ENCODE results near the gene GET4. TPM values are rescaled to one million over a fixed set of nuclear protein-coding genes. Genes with fewer than 3 reads are reported as not detected.

GET4 gene
- total RNA-seq, 1 experiment from 2014 or later, result 130 TPM

DNA sequence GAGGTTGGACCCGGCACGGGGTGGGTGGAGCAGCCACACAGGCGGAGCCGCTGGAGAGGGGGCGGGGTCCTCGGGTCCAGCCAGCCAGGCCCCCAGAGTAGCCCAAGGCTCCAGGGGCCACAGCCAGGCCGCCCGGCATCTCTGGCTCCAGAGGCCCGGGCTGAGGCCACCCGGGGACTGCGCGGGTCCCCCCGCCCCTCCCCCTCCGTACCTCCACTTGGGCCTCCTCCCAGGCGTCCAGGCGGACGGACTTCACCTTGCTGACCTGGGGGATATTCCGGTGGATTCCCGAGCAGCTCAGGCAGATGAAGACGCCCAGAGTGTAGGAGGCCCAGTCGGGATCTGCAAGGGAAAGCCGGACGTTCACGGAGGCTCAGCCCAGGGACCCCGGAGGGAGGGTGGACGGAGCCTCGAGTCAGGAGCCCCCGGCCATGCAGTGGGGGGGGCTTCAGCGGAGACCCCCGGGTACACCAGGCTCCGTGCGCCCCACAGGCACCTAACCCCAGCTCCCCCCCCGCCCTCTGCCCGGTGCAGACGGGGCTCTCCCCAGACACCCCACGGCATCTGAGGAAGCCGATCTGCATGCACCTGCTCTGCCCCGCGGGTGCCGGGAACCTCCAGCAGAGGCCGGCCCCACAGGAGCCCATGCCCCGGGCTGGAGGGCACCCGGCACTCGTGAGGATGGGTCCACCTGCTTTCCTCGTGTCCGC, 59.0 kb downstream of the GET4 start:
- ChIA-PET CTCF (no interaction called here), POLR2A (no interaction called here)
- Histone ChIP-seq H3K36me3 (ENCODE audit: control insufficient read depth, insufficient read depth, low read length) (peaks cover 1% of the 10 kb centered on the region), H3K9me3 (no peaks in the 10 kb centered on the region), H3K4me1 (no peaks in the 10 kb centered on the region), H3K27me3 (replicated peaks; ENCODE audit: control insufficient read depth, insufficient read depth, low read length) (no peaks in the 10 kb centered on the region), H3K4me3 (ENCODE audit: low read depth, low read length) (no peak overlapping the region)
- Mint-ChIP-seq H3K4me3 (ENCODE audit: unreplicated experiment) (no peak overlapping the region), H3K4me1 (ENCODE audit: low read depth, unreplicated experiment) (no peaks in the 10 kb centered on the region), H3K9me3 (ENCODE audit: unreplicated experiment) (no peaks in the 10 kb centered on the region), H3K36me3 (ENCODE audit: insufficient read depth, unreplicated experiment) (peaks cover 38% of the 10 kb centered on the region), H3K27ac (ENCODE audit: unreplicated experiment) (no peak overlapping the region), H3K27me3 (ENCODE audit: insufficient read depth, unreplicated experiment) (no peaks in the 10 kb centered on the region)
- BruUV-seq (replicated peaks), result no TSS peak
- DNase-seq, result no peak
- intact Hi-C loops (cut with micrococcal nuclease; ENCODE audit: unreplicated experiment), result no loop called here
- no peak for TF ChIP-seq CTCF (IDR thresholded peaks at IDR 0.05; ENCODE audit: insufficient read depth in 1 of 2, low read depth in 1 of 2, low read length in 1 of 2, severe bottlenecking in 1 of 2, unreplicated experiment in 1 of 2)

DNA sequence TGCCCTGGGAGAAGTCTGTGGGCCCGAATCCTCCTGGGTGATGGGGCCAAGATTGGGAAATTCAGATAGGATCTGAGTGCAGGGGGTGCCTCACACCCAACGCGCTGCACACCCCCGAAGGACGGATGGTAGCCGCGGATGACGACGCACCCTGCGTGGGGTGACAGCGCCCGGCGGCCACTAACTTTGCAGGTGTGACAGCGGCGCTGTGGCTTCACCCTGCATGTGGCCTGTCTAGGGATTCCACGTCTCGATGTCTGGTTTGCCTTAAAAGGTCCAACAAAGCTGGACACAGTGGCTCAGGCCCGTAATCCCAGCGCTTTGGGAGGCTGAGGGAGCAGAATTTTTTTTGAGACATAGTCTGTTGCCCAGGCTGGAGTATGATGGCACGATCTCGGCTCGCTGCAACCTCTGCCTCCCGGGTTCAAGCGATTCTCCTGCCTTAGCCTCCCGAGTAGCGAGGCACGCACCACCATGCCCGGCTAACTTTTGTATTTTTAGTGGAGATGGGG, 59.6 kb downstream of the GET4 start:
- Histone ChIP-seq H3K36me3 (ENCODE audit: control insufficient read depth, insufficient read depth, low read length) (peaks cover 1% of the 10 kb centered on the region), H3K4me3 (ENCODE audit: low read depth, low read length) (no peak overlapping the region), H3K9me3 (peaks cover 3% of the 10 kb centered on the region; the same call in 1 of the 2 replicates), H3K27me3 (replicated peaks; ENCODE audit: control insufficient read depth, insufficient read depth, low read length) (no peaks in the 10 kb centered on the region), H3K4me1 (no peaks in the 10 kb centered on the region)
- H3K36me3 Mint-ChIP-seq (ENCODE audit: insufficient read depth, unreplicated experiment), result peaks cover 38% of the 10 kb centered on the region
- ChIA-PET POLR2A (no interaction called here), CTCF (no interaction called here)
- intact Hi-C loops (cut with micrococcal nuclease; ENCODE audit: unreplicated experiment), result no loop called here
- no TSS peak for BruUV-seq (replicated peaks)
- H3K4me1 Mint-ChIP-seq (ENCODE audit: low read depth, unreplicated experiment), result no peaks in the 10 kb centered on the region
- no peak overlapping the region for H3K4me3 Mint-ChIP-seq (ENCODE audit: unreplicated experiment)
- no peak overlapping the region for H3K27ac Mint-ChIP-seq (ENCODE audit: unreplicated experiment)
- TF ChIP-seq CTCF (IDR thresholded peaks at IDR 0.05; ENCODE audit: insufficient read depth in 1 of 2, low read depth in 1 of 2, low read length in 1 of 2, severe bottlenecking in 1 of 2, unreplicated experiment in 1 of 2), result no peak
- no peaks in the 10 kb centered on the region for H3K27me3 Mint-ChIP-seq (ENCODE audit: insufficient read depth, unreplicated experiment)
- peaks cover 4% of the 10 kb centered on the region for H3K9me3 Mint-ChIP-seq (ENCODE audit: unreplicated experiment)
- DNase-seq, result no peak

DNA sequence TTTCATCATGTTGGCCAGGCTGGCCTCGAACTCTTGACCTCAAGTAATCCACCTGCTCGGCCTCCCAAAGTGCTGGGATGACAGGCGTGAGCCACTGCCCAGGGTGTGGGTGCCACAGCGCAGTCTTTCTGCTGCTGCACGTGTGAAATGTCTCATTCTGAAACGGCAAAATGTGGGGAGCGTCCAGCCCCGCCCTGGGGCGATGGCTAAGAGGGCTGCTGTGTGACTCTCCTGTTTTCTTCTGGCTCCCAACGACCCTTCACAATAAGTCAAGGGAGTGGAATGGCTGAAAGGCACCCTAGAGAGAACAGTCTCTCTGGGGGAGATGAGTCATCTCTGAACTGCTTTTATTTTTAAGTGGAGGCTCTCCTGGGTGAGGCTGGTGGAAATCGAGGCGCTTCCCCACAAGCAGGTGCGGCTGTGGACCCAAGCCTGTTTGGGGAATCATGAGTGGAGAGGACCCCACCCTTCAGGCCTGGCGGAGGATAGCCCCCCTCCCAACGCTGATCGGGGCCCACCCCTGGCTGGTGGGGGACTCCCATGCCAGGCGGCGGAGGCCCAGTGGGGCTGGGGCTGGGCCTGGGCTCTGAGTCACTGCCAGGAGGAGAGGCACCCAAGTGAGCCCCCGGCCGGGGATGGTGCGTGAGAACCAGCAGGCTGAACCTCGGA, 60.2 kb downstream of the GET4 start:
- Mint-ChIP-seq H3K4me3 (ENCODE audit: unreplicated experiment) (no peak overlapping the region), H3K27ac (ENCODE audit: unreplicated experiment) (no peak overlapping the region), H3K9me3 (ENCODE audit: unreplicated experiment) (peaks cover 10% of the 10 kb centered on the region), H3K27me3 (ENCODE audit: insufficient read depth, unreplicated experiment) (no peaks in the 10 kb centered on the region), H3K4me1 (ENCODE audit: low read depth, unreplicated experiment) (no peaks in the 10 kb centered on the region), H3K36me3 (ENCODE audit: insufficient read depth, unreplicated experiment) (peaks cover 38% of the 10 kb centered on the region)
- H3K4me3 ChIP-seq (ENCODE audit: low read depth, low read length), result no peak overlapping the region
- peaks cover 9% of the 10 kb centered on the region; the same call in 1 of the 2 replicates for H3K9me3 ChIP-seq
- CTCF ChIA-PET, result no interaction called here
- POLR2A ChIA-PET, result no interaction called here
- H3K36me3 ChIP-seq (ENCODE audit: control insufficient read depth, insufficient read depth, low read length), result peaks cover 1% of the 10 kb centered on the region
- DNase-seq, result no peak
- BruUV-seq (replicated peaks), result no TSS peak
- intact Hi-C loops (cut with micrococcal nuclease; ENCODE audit: unreplicated experiment), result no loop called here
- H3K27me3 ChIP-seq (replicated peaks; ENCODE audit: control insufficient read depth, insufficient read depth, low read length), result no peaks in the 10 kb centered on the region
- TF ChIP-seq CTCF (IDR thresholded peaks at IDR 0.05; ENCODE audit: insufficient read depth in 1 of 2, low read depth in 1 of 2, low read length in 1 of 2, severe bottlenecking in 1 of 2, unreplicated experiment in 1 of 2), result no peak
- H3K4me1 ChIP-seq, result no peaks in the 10 kb centered on the region
